Bone marrow (tissue), 2 donors: ENCODE data around the gene NOB1.
"Not testable (repeated sequence)": the region's sequence is repeated elsewhere in the genome, so short reads cannot be mapped to it uniquely, and the experiment has no call there.

Experiments
- DNase-seq, 2 donors: peaks; one replicate each; lab custom pipeline; 2025; lab: John Stamatoyannopoulos, UW

Gene NOB1

GRCh38 chr16:69761983-69762813, 7.5 kb upstream of the NOB1 start, which contains the start of gene WWP2:
TSS of gene WWP2 (plus strand) at chr16:69762332. CDS start at chr16:69787011, 24,679 bp downstream.
- peak; percentile 51 to 84 for DNase-seq

- DNase-seq: not testable (repeated sequence)
Observed at GRCh38 chr16:69757375-69757774, 2.6 kb upstream of the NOB1 start.

DNA sequence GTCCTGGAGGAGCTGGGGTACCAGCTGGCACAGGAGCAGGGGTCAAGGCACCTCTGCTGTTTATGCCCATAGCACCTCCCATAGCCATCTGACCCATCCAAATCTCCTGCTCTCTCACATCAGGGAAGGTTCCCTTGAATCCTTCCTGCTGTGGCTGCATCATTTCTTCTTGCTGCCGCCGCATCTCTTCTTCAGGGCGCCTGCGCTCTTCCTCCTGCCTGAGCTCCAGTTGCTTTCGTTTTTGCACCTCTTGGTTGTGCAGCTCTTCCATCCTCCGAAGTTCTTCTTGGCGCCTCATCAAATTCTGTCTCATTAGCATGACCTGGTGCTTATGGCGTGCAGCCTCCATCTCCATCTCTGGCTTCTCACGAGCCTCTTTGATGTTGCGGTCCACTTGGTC, 2.0 kb upstream of the NOB1 start:
- no peak for DNase-seq

GRCh38 chr16:69754143-69754468, 620 bp downstream of the NOB1 start:
- no peak for DNase-seq

GRCh38 chr16:69748694-69749345, 5.9 kb downstream of the NOB1 start:
- DNase-seq: no peak

DNA sequence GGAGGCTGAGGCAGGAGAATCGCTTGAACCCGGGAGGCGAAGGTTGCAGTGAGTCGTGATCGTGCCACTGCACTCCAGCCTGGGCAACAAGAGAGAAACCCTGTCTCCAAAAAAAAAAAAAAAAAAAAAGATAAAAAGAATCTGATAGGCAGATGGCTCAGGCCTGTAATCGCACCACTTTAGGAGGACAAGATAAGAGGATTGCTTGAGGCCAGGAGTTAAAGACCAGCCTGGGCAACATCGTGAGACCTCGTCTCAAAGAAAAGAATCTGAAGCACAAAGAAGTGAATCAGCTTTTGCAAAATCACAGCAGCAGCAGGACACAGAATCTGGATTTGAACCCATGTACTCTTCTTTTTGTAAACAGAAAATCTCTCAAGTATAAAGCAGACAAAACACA, 7.6 kb downstream of the NOB1 start:
- DNase-seq: no peak

DNA sequence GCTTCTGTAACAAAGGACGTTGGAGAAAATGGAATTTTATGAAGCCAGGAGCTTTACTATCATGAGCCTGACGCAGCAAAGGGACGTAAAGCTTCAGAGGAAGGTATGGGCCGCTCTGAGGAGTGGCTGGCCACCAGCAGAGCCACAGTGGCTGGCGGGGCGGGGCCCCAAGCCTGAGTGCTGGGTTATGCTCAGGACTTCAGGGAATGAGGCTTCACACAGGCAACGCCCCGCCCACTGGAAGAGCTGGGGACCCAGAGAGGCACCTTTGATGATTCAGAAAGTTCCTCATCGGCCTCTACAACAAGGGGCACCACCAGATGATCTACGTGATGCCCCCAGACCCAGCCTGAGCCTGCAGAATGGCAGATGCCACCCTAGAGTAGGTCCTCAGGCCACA, 8.8 kb downstream of the NOB1 start:
- DNase-seq: no peak

DNA sequence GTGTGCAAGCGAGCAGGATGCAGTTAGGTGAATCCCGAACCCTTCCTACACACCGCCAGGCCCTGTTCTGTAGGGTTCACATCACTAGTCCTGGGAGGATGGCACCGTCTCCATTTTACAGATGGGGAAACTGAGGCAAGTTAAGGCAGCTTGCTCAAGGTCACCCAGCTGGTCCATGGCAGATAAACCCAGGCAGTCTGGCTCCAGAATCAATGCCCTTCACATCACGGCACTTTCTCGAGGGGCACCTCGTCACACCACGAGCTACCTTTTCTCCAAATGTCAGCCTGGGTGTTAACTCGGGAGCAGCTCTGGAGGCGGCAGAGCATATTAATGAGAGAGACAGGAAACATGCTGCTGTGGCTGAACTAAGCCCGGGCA, 9.5 kb downstream of the NOB1 start:
- DNase-seq: no peak

- no peak for DNase-seq
Observed at GRCh38 chr16:69744363-69745231, 10.1 kb downstream of the NOB1 start.

GRCh38 chr16:69741951-69742904, 12.5 kb downstream of the NOB1 start:
- DNase-seq: no peak

DNA sequence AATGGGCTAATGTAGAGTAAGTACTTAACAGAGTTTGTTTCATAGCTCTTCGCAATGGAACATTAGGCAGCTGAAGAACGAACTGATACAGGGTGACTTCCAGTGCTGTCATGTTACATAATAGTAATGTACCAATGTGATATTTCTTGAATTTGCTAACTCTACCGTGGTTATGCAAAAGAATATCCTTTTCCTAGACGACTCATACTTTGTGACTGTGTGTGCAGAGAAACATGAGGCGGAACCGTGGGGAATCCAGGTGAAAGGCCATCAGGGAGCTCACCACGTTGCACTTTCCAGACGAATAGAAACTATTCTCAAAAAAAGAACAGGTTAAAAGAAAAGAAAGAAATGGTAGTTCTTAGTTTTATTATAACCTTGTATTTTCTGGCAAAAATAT, 13.2 kb downstream of the NOB1 start:
- no peak for DNase-seq

DNA sequence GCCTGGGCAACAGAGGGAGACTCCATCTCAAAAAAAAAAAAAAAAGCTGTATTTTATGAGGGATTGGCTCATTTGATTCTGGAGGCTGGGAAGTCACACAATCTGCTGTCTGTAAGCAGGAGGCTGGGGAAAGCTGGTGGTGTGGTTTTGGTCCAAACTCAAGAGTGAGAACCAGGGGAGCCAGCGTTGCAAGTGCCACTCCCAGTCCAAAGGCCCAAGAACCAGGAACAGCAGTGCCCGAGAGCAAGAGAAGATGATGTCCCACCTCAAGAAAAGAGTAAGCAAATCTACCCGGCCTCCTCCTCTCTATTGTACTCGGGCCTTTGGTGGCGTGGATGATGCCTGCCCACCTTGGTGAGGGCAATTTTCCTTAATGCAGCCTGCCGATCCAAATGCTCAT, 22.6 kb downstream of the NOB1 start:
- no peak for DNase-seq

- not testable (repeated sequence) for DNase-seq
Observed at GRCh38 chr16:69731280-69731679, 23.4 kb downstream of the NOB1 start.

DNA sequence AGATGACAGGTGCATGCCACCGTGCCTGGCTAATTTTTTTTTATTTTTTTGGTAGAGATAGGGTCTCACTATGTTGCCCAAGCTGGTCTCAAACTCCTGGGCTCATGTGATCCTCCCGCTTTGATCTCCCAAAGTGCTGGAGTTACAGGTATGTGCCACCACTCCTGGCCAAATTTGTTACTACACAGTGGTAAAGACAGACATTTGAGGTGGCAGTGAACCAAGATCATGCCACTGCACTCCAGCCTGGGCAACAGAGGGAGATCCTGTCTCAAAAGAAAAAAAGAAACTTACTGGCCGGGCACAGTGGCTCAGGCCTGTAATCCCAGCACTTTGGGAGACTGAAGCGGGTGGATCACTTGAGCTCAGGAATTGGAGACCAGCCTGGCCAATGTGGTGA, 25.7 kb downstream of the NOB1 start:
- DNase-seq: not testable (repeated sequence)

- DNase-seq: no peak
Observed at GRCh38 chr16:69727916-69728270, 26.8 kb downstream of the NOB1 start.

- peak; percentile 77 to 83 for DNase-seq
Observed at GRCh38 chr16:69726313-69727060, 28.2 kb downstream of the NOB1 start, which contains the start of gene NQO1. TSS of gene NQO1 (minus strand) at chr16:69726560. CDS start at chr16:69726439, 121 bp downstream.

DNA sequence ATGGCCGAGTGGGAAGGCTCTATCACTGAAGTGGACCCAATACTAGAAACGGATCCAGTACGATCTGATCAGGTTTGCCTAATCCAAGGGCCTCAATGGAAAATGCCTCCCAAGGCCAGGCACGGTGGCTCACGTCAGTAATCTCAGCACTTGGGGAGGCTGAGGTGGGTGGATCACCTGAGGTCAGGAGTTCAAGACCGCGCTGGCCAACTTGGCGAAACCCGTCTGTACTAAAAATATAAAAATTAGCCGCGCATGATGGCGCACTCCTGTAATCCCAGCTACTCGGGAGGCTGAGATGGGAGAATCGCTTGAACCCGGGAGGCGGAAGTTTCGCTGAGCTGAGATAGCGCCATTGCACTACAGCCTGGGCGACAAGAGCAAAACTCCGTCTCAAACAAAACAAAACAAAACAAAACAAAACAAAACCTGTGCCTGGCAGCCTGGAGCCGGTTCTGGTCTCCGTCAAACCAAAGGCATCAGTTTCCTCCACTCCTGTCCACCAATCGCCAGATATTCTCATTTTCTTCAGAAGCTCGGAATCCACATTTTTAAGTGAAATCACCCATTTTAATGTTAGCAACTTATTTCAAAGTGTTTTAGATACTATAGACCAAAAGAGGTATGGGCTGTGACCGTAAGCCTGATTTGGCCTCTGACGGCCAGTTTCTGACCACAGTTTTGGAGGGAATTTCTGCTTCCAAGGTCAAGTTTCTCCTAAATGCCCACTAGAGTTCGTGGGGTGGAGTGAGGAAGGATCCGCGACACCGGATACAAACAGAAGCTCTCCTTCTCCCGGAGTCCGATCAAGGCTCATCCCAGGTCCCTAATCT, 29.0 kb downstream of the NOB1 start:
- DNase-seq: no peak

- no peak for DNase-seq
Observed at GRCh38 chr16:69724981-69725479, 29.7 kb downstream of the NOB1 start.

DNA sequence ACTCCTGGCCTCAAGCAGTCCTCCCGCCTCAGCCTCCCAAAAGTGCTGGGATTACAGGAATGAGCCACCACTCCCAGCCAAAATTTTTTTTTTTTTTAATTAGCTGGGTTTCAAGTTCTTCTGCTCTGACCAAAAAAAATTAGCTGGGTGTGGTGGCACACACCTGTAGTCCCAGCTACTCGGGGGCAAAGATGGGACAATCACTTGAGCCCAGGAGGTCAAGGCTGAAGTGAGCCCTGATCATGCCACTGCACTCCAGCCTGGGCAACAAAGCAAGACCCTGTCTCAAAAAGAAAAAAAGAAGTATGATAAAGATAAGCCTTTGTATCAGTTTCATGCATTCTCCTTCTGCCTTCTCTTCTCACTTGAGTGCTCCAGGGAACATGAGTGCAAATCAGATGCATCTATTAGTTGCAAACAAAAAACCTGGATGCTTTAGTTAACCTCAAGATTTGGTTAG, 30.3 kb downstream of the NOB1 start:
- DNase-seq: no peak
